ENCODE results near the gene PTGIR.

PTGIR gene

DNA sequence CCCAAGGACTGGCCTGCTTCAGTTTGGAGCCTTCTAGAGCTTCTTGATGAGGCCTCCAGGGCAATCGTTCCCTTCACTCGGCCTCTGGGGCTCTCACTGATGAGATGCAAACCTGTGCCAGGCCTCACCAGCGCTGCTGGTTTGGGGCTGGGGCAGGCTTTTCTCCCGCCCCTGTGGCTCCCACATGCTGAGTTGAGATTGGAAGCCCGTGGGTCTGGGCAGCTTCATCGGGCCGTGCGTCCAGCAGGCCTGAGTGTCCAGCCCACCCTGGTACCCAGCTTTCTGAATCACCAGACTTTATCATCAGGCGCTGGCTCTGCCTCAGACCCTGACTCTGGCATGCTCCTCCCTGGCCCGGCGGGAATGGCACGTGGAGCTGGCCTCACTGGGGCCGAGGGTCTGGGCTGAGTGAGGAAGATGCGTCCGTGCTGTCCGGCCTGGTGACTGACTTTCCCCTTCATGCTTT, 19.5 kb downstream of the PTGIR start:
- TF ChIP-seq, protein P1, sequence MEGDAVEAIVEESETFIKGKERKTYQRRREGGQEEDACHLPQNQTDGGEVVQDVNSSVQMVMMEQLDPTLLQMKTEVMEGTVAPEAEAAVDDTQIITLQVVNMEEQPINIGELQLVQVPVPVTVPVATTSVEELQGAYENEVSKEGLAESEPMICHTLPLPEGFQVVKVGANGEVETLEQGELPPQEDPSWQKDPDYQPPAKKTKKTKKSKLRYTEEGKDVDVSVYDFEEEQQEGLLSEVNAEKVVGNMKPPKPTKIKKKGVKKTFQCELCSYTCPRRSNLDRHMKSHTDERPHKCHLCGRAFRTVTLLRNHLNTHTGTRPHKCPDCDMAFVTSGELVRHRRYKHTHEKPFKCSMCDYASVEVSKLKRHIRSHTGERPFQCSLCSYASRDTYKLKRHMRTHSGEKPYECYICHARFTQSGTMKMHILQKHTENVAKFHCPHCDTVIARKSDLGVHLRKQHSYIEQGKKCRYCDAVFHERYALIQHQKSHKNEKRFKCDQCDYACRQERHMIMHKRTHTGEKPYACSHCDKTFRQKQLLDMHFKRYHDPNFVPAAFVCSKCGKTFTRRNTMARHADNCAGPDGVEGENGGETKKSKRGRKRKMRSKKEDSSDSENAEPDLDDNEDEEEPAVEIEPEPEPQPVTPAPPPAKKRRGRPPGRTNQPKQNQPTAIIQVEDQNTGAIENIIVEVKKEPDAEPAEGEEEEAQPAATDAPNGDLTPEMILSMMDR (IDR thresholded peaks at IDR 0.05): no peak

DNA sequence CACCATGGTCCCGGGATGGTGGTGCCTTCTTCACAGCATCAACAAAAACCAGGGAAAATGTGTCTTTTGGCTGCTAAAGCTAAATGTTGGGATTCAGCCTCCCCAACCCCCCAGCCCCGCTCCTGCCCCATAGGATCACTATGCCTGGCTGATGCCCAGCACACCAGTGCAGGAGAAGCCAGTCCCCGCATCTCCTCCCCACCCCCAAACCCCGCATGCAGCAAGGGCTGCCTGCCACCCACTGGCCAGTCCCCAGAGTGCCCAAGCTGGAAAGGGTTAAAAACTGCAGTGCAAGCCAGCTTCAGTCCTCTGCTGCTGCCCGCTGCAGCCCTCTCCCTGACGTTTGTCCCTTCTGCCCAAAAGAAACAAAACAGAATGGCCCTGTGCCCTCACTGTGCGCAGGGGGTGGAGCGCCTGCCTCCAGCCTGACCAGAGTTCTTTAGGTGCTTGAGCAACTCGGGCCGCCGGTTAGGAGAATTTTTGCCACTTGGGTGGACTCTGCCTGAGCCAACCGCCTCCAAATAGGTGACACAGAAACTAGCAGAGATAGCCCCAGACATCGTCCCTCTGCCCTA, 20.0 kb downstream of the PTGIR start:
- TF ChIP-seq, protein P1 (IDR thresholded peaks at IDR 0.05): no peak

GRCh38 chr19:46603752-46604231, 21.1 kb downstream of the PTGIR start:
- TF ChIP-seq, protein P1 (IDR thresholded peaks at IDR 0.05): no peak

DNA sequence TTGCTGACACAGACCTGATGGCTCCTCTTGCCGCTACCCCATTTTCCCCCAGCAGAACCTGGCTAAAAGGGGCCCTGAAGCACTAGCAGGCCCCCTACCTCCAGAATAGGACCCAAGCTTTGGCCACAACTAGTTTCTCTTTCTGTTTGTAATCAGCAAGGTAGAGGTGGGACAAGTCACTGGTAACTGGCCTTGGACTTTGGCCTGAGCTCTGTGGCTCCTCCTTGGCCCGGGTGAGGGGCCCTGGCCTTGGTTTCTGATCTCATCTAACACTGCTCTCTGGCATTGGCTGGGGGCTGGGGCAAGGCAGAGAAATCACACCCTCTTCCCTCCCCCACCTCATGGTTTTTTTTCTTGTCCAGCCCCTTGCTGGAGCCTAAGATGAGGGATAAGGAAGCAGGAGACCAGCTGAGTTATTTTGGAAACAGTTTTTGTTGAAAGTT, 21.7 kb downstream of the PTGIR start:
- TF ChIP-seq, protein P1 (IDR thresholded peaks at IDR 0.05): no peak

GRCh38 chr19:46602392-46603194, 22.3 kb downstream of the PTGIR start:
- TF ChIP-seq, protein P1 (IDR thresholded peaks at IDR 0.05): no peak

GRCh38 chr19:46601318-46602224, 23.3 kb downstream of the PTGIR start, which contains the start of gene CALM3:
CALM3 (plus strand) TSS chr19:46601330; CDS start chr19:46601435, 105 bp downstream.
- TF ChIP-seq, protein P1 (IDR thresholded peaks at IDR 0.05): no peak

Measured in LNCAP (cell line).